K562 (cell line): ENCODE results near the gene ATP7B. TPM values are rescaled to one million over a fixed set of nuclear protein-coding genes. Genes with fewer than 3 reads are reported as not detected.

Experiments
- CTBP1 ChIP-seq: fragments of 450-650 bp; IDR thresholded peaks from 2 replicates; pipeline ENCODE4 v1.6.1; 2016; ENCODE audit warnings: borderline replicate concordance
- EP300 ChIP-seq: IDR thresholded peaks from 2 replicates; pipeline ENCODE4 v1.6.1; 2012; ENCODE audit warnings: low read length, improper control_type of control experiment
- KAT7 ChIP-seq: sonication (generic); formaldehyde crosslinking; IDR thresholded peaks from 2 replicates; pipeline ENCODE4 v1.8.0; 2022; ENCODE audit warnings: missing genetic modification reagents, mild to moderate bottlenecking, borderline replicate concordance
- KDM5B ChIP-seq: fragments of 200-600 bp; sonication (generic); IDR thresholded peaks from 2 replicates; pipeline ENCODE4 v1.6.1; 2012; ENCODE audit warnings: low read depth, mild to moderate bottlenecking, moderate library complexity, low read length, control low read depth, inconsistent platforms; ENCODE audit not compliant: insufficient replicate concordance
- MCM7 ChIP-seq, 2 experiments: fragments of 450-650 bp; IDR thresholded peaks; 2 replicates each; pipeline ENCODE4 v1.6.1; 2016 to 2018
- MEF2D ChIP-seq: conservative IDR thresholded peaks from 2 replicates; pipeline ENCODE4 v1.6.1; 2016; ENCODE audit warnings: low read depth, missing genetic modification characterization, missing compliant biosample characterization
- NFIX ChIP-seq: fragments of 250-450 bp; sonication (Bioruptor Pico); IDR thresholded peaks from 2 replicates; pipeline ENCODE4 v1.4.0; 2020; ENCODE audit warnings: low read depth, mild to moderate bottlenecking, moderate library complexity
- NFRKB ChIP-seq: fragments of 450-650 bp; IDR thresholded peaks from 2 replicates; pipeline ENCODE4 v1.6.1; 2016; ENCODE audit warnings: low read depth
- NR4A1 ChIP-seq, 2 experiments: fragments of 250-450 bp in 1 of 2; fragments of 450-650 bp in 1 of 2; sonication (Bioruptor Pico) in 1 of 2; IDR thresholded peaks; 2 replicates each; pipeline versions ENCODE4 v1.4.0 to v1.6.1; 2016 to 2020; ENCODE audit warnings: mild to moderate bottlenecking in 2 of 2, missing compliant biosample characterization in 1 of 2, missing genetic modification characterization in 1 of 2, moderate library complexity in 1 of 2
- POLR2H ChIP-seq: IDR thresholded peaks from 2 replicates; pipeline ENCODE4 v1.6.1; 2016; ENCODE audit warnings: missing genetic modification characterization, low read depth, mild to moderate bottlenecking, control low read depth, missing compliant biosample characterization, moderate library complexity
- RFX5 ChIP-seq: IDR thresholded peaks from 2 replicates; pipeline ENCODE4 v1.6.1; 2011; ENCODE audit warnings: low read depth, mild to moderate bottlenecking, improper control_type of control experiment, low read length
- SIN3A ChIP-seq, 2 experiments: fragments of 150-350 bp in 1 of 2; IDR thresholded peaks; 2 replicates each; pipeline ENCODE4 v1.6.1; 2011 to 2016; ENCODE audit warnings: borderline replicate concordance in 2 of 2, low read depth in 2 of 2, low read length in 2 of 2, mild to moderate bottlenecking in 2 of 2, moderate library complexity in 2 of 2; ENCODE audit not compliant: control insufficient read depth in 1 of 2
- SP1 ChIP-seq: sonication (generic); formaldehyde crosslinking; IDR thresholded peaks from 2 replicates; pipeline ENCODE4 v1.8.1; 2022; ENCODE audit warnings: mild to moderate bottlenecking, missing genetic modification reagents
- STAT5A ChIP-seq: IDR thresholded peaks from 2 replicates; pipeline ENCODE4 v1.6.1; 2012; ENCODE audit warnings: low read length, inconsistent platforms, borderline replicate concordance
- ZKSCAN8 ChIP-seq: fragments of 200-800 bp; sonication (Bioruptor generic); IDR thresholded peaks from 2 replicates; pipeline ENCODE4 v1.6.1; 2016; ENCODE audit warnings: missing genetic modification characterization, missing compliant biosample characterization
- ZNF121 ChIP-seq: sonication (generic); formaldehyde crosslinking; conservative IDR thresholded peaks from 2 replicates; pipeline ENCODE4 v1.8.0; 2022; ENCODE audit warnings: missing genetic modification reagents
- ZNF274 ChIP-seq: IDR thresholded peaks from 2 replicates; pipeline ENCODE4 v1.6.1; 2011; ENCODE audit warnings: low read depth, mild to moderate bottlenecking, low read length, moderate library complexity, borderline replicate concordance
- ZNF41 ChIP-seq: fragments of 250-450 bp; sonication (Bioruptor Pico); conservative IDR thresholded peaks from 2 replicates; pipeline ENCODE4 v1.4.0; 2020; ENCODE audit warnings: mild to moderate bottlenecking
- ZNF584 ChIP-seq: fragments of 200-800 bp; sonication (Bioruptor generic); IDR thresholded peaks from 2 replicates; pipeline ENCODE4 v1.6.1; 2016; ENCODE audit warnings: low read depth, mild to moderate bottlenecking, missing genetic modification characterization, missing compliant biosample characterization
- ZNF699 ChIP-seq: fragments of 250-450 bp; sonication (Bioruptor Pico); IDR thresholded peaks from 2 replicates; pipeline ENCODE4 v1.8.0; 2021; ENCODE audit warnings: mild to moderate bottlenecking, moderate library complexity; ENCODE audit not compliant: insufficient replicate concordance
- polyA plus RNA-seq, 8 experiments: library from polyadenylated mRNA; depleted of rRNA in 4 of 8; stranded (reverse) in 5 of 8; unstranded in 3 of 8; fragments of >200 nt; fragmentation: Nextera tagmentation in 2 of 8; fragmentation: Illumina TruSeq in 1 of 8; extraction: Ambion mirVana in 2 of 8; extraction: Trizol in 1 of 8; gene quantifications; 2 replicates each; pipeline versions ENCODE4 v1.2.1 to v1.2.3, GENCODE V29; 2011 to 2014; ENCODE audit warnings: inconsistent platforms in 1 of 8, missing spikeins in 1 of 8
- total RNA-seq, 7 experiments: library from RNA; depleted of rRNA in 6 of 7; stranded (reverse); fragments of >200 nt in 6 of 7; fragmentation: Illumina TruSeq in 2 of 7; extraction: Trizol in 2 of 7; gene quantifications; 2 replicates each; pipeline versions ENCODE4 v1.2.1 to v1.2.3, GENCODE V29; 2011 to 2021; ENCODE audit warnings: low replicate concordance in 1 of 7
- TF ChIP-seq, protein P1 (sequence below), 3 experiments: fragments of 200-800 bp in 1 of 3; fragments of 250-450 bp in 1 of 3; fragments of 450-650 bp in 1 of 3; sonication (Bioruptor Pico) in 1 of 3; sonication (Bioruptor generic) in 1 of 3; formaldehyde crosslinking in 1 of 3; IDR thresholded peaks; 2 replicates each; pipeline versions ENCODE4 v1.6.1 to v1.8.0; 2016 to 2022; ENCODE audit warnings: mild to moderate bottlenecking in 2 of 3, missing genetic modification characterization in 2 of 3, missing compliant biosample characterization in 1 of 3, moderate library complexity in 1 of 3

The ATP7B gene
- total and polyA plus RNA-seq, 9 of the 15 experiments (the other 6 are each of a cell fraction or from before 2014, with no cell fraction given), result 1.1 to 20.4 (median 8.5) TPM

DNA sequence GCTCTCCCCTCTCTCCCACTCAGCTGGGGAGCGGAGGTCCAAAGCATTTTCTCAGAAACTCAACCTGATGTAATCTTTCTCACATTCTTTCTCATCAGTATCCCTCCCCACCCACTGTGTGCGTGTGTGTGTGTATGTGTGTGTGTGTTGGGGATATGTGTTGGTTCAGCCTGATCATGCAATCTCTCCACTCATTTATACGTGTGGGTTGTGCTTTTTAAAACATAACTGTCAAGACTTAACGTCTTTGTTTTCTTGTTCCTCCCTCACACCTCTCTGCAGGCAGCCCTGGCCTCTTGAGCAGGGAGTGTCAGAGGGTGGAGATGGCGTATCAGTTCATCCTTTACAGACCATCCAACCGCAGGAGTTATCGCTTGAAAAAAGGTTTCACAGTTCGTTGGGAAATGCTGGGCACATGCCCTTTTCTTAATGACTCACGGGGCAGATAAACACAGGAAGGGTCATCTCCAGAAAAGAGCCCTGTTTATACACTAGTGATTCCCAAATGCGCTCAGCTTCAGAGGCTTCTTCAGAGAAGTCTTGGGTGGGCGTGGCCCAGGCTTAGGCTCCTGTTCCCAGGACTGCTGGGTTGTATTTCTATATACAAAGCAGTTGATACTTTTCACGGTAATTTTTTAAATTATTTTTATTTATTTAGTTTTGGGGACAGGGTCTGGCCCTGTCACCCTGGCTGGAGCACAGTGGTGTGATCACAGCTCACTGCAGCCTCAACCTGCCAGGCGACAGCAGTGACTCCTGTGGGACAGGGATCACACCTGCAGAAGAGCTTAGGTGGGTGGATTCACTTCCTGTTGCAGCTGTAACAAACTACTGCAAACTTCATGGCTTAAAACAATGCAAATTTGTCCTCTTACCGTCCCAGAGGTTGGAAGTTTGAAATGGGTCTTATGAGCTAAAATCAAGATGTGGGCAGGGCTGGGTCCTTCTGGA, 89.2 kb downstream of the ATP7B start (continued):
- TF ChIP-seq SP1 (peak; percentile 61; the same call in 1 of the 2 replicates), STAT5A (peak; percentile 64; the same call in 1 of the 2 replicates), ZNF121 (CRISPR knock-in tag) (no peak), ZNF274 (no peak), NFRKB (0 out of 2 replicates have a peak, but pooled peaks have one; percentile 6), KDM5B (no peak), NFIX (CRISPR knock-in tag) (no peak), ZNF41 (CRISPR knock-in tag) (no peak), SIN3A (IDR thresholded peaks at IDR 0.05; ENCODE audit: borderline replicate concordance in 2 of 2, control insufficient read depth in 1 of 2, low read depth in 2 of 2, low read length in 2 of 2) (no peak), ZKSCAN8 (peak; percentile 43; the same call in 1 of the 2 replicates), POLR2H (no peak), ZNF584 (no peak), KAT7 (CRISPR knock-in tag) (no peak), CTBP1 (peak; percentile 97), MCM7 (IDR thresholded peaks at IDR 0.05) (no peak), EP300 (peak; percentile 93), ZNF699 (no peak), RFX5 (no peak), MEF2D (tag) (0 out of 2 replicates have a peak, but pooled peaks have one; percentile 23), NR4A1 (CRISPR knock-in tag; IDR thresholded peaks at IDR 0.05) (no peak), NR4A1 (tag; IDR thresholded peaks at IDR 0.05) (peak; percentile 16; the same call in 1 of the 2 replicates)
- TF ChIP-seq, protein P1, sequence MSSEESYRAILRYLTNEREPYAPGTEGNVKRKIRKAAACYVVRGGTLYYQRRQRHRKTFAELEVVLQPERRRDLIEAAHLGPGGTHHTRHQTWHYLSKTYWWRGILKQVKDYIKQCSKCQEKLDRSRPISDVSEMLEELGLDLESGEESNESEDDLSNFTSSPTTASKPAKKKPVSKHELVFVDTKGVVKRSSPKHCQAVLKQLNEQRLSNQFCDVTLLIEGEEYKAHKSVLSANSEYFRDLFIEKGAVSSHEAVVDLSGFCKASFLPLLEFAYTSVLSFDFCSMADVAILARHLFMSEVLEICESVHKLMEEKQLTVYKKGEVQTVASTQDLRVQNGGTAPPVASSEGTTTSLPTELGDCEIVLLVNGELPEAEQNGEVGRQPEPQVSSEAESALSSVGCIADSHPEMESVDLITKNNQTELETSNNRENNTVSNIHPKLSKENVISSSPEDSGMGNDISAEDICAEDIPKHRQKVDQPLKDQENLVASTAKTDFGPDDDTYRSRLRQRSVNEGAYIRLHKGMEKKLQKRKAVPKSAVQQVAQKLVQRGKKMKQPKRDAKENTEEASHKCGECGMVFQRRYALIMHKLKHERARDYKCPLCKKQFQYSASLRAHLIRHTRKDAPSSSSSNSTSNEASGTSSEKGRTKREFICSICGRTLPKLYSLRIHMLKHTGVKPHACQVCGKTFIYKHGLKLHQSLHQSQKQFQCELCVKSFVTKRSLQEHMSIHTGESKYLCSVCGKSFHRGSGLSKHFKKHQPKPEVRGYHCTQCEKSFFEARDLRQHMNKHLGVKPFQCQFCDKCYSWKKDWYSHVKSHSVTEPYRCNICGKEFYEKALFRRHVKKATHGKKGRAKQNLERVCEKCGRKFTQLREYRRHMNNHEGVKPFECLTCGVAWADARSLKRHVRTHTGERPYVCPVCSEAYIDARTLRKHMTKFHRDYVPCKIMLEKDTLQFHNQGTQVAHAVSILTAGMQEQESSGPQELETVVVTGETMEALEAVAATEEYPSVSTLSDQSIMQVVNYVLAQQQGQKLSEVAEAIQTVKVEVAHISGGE (CRISPR knock-in tag; IDR thresholded peaks at IDR 0.05), result peak in 1 of 3 experiments; percentile 38; a peak in 1 of 6 replicates
